HepG2 (cell line): ENCODE results near the gene SELENOI. TPM values are rescaled to one million over a fixed set of nuclear protein-coding genes. Genes with fewer than 3 reads are reported as not detected.

ENCODE experiments used
- ATF1 ChIP-seq: IDR thresholded peaks from 2 replicates; pipeline ENCODE4 v1.6.1; 2016; ENCODE audit warnings: mild to moderate bottlenecking, control low read depth
- CEBPZ ChIP-seq: IDR thresholded peaks from 2 replicates; pipeline ENCODE4 v1.6.1; 2012; ENCODE audit warnings: low read length, improper control_type of control experiment
- EZH2 ChIP-seq: conservative IDR thresholded peaks from 2 replicates; pipeline ENCODE4 v1.6.1; 2012; ENCODE audit warnings: mild to moderate bottlenecking, low read depth, low read length, moderate library complexity
- FOXP1 ChIP-seq, 2 experiments: fragments of 450-650 bp in 1 of 2; IDR thresholded peaks; 2 replicates each; pipeline ENCODE4 v1.6.1; 2017 to 2018; ENCODE audit warnings: antibody characterized with exemption in 1 of 2
- HNF4A ChIP-seq: sonication (generic); formaldehyde crosslinking; IDR thresholded peaks from 2 replicates; pipeline ENCODE4 v1.4.0; 2020; ENCODE audit warnings: missing genetic modification reagents
- MLLT10 ChIP-seq: sonication (generic); formaldehyde crosslinking; IDR thresholded peaks from 2 replicates; pipeline ENCODE4 v1.4.0; 2020; ENCODE audit warnings: missing genetic modification reagents
- MTF2 ChIP-seq: sonication (generic); formaldehyde crosslinking; IDR thresholded peaks from 2 replicates; pipeline ENCODE4 v1.5.0; 2020; ENCODE audit warnings: missing genetic modification reagents, borderline replicate concordance
- PATZ1 ChIP-seq: sonication (generic); formaldehyde crosslinking; IDR thresholded peaks from 2 replicates; pipeline ENCODE4 v1.4.0; 2020; ENCODE audit warnings: missing genetic modification reagents
- SP1 ChIP-seq, 2 experiments: fragments of 450-650 bp in 1 of 2; sonication (generic) in 1 of 2; formaldehyde crosslinking in 1 of 2; IDR thresholded peaks; 2 replicates each; pipeline versions ENCODE4 v1.4.0 to v1.6.1; 2016 to 2020; ENCODE audit warnings: missing genetic modification reagents in 1 of 2
- YEATS2 ChIP-seq: sonication (generic); formaldehyde crosslinking; IDR thresholded peaks from 2 replicates; pipeline ENCODE4 v1.4.0; 2020; ENCODE audit warnings: missing genetic modification reagents, borderline replicate concordance
- ZBTB25 ChIP-seq: IDR thresholded peaks from 2 replicates; pipeline ENCODE4 v1.6.1; 2018; ENCODE audit warnings: missing genetic modification reagents
- ZBTB49 ChIP-seq: sonication (generic); formaldehyde crosslinking; IDR thresholded peaks from 2 replicates; pipeline ENCODE4 v1.4.0; 2020; ENCODE audit warnings: missing genetic modification reagents, borderline replicate concordance
- ZFP90 ChIP-seq: sonication (generic); formaldehyde crosslinking; IDR thresholded peaks from 2 replicates; pipeline ENCODE4 v1.8.0; 2022; ENCODE audit warnings: missing genetic modification reagents, mild to moderate bottlenecking, inconsistent platforms, borderline replicate concordance
- ZNF710 ChIP-seq: sonication (generic); formaldehyde crosslinking; IDR thresholded peaks from 2 replicates; pipeline ENCODE4 v1.5.0; 2020; ENCODE audit warnings: mild to moderate bottlenecking, missing genetic modification reagents, borderline replicate concordance
- ZNF746 ChIP-seq: sonication (generic); formaldehyde crosslinking; IDR thresholded peaks from 2 replicates; pipeline ENCODE4 v1.8.0; 2022; ENCODE audit warnings: mild to moderate bottlenecking, missing genetic modification reagents
- ZNF782 ChIP-seq: sonication (generic); formaldehyde crosslinking; IDR thresholded peaks from 2 replicates; pipeline ENCODE4 v1.4.0; 2020; ENCODE audit warnings: missing genetic modification reagents, mild to moderate bottlenecking, borderline replicate concordance
- polyA plus RNA-seq, 8 experiments: library from polyadenylated mRNA; depleted of rRNA in 3 of 8; stranded (reverse) in 7 of 8; unstranded in 1 of 8; fragments of >200 nt; fragmentation: Illumina TruSeq in 4 of 8; extraction: Trizol in 4 of 8; gene quantifications; 2 replicates each; pipeline versions ENCODE4 v1.2.1 to v1.2.3, GENCODE V29; 2011 to 2016; ENCODE audit warnings: low read depth in 4 of 8, missing spikeins in 1 of 8, mixed read lengths in 1 of 8; ENCODE audit not compliant: insufficient read depth in 1 of 8
- total RNA-seq, 5 experiments: library from RNA; depleted of rRNA; stranded (reverse); fragments of >200 nt; fragmentation: Illumina TruSeq; extraction: Trizol; gene quantifications; 2 replicates each; pipeline ENCODE4 v1.2.3, GENCODE V29; 2016; ENCODE audit warnings: low read depth in 1 of 5

The SELENOI gene
- total and polyA plus RNA-seq, 2 of the 13 experiments (the other 11 are each of a cell fraction or from before 2014, with no cell fraction given) = 27.7 to 60.3 TPM

- no peak for TF ChIP-seq CEBPZ
- peak; percentile 89; the same call in 1 of the 2 replicates for TF ChIP-seq YEATS2 (CRISPR knock-in tag)
- TF ChIP-seq FOXP1 (IDR thresholded peaks at IDR 0.05) = peak; percentile 51; the same call in 1 of the 2 replicates
- no peak for TF ChIP-seq FOXP1 (CRISPR knock-in tag; IDR thresholded peaks at IDR 0.05)
- TF ChIP-seq HNF4A (CRISPR knock-in tag) = peak; percentile 53
- TF ChIP-seq ZNF782 (CRISPR knock-in tag) = peak; percentile 44
- peak; percentile 62; the same call in 1 of the 2 replicates for TF ChIP-seq SP1 (IDR thresholded peaks at IDR 0.05)
- TF ChIP-seq SP1 (CRISPR knock-in tag; IDR thresholded peaks at IDR 0.05) = peak; percentile 99
- TF ChIP-seq ZNF710 (CRISPR knock-in tag) = 0 out of 2 replicates have a peak, but pooled peaks have one; percentile 33
- 0 out of 2 replicates have a peak, but pooled peaks have one; percentile 79 for TF ChIP-seq ZFP90 (CRISPR knock-in tag)
- peak; percentile 79; the same call in 1 of the 2 replicates for TF ChIP-seq ZNF746
- TF ChIP-seq MTF2 (CRISPR knock-in tag) = no peak
- no peak for TF ChIP-seq EZH2
- peak; percentile 94 for TF ChIP-seq ATF1 (CRISPR knock-in tag)
- peak; percentile 84 for TF ChIP-seq PATZ1 (CRISPR knock-in tag)
- no peak for TF ChIP-seq ZBTB49 (CRISPR knock-in tag)
- TF ChIP-seq ZBTB25 (CRISPR knock-in tag) = peak; percentile 92
- TF ChIP-seq MLLT10 (CRISPR knock-in tag) = no peak
Measured at GRCh38 chr2:26345545-26346453, at the start of gene SELENOI (continued).
